ENCODE measurements around the gene SH3RF3. TPM values are rescaled to one million over a fixed set of nuclear protein-coding genes. Genes with fewer than 3 reads are reported as not detected.

SH3RF3 gene
- total RNA-seq, 1 donor from 2014 or later, result 7.9 TPM

DNA sequence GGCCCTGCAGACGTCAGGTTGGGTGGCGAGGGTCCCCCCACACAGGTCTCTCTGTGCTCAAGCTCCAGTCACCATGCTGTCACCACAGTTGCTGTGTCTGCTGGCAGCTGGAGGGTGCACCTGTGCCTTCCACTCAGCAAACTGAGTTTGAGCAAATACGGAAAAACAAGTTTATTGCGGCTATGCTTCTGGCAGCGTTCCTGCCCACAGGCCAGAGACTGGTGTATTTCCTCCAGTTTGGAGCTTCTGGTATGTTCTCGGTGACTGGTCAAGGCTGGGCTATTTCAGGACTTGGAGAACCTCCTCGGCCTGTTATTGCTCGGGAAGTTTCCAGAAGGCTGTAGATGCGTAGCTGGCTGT, 352.2 kb downstream of the SH3RF3 start:
- H3K36me3 ChIP-seq, result no peaks in the 10 kb centered on the region
- DNase-seq, result no peak
- TF ChIP-seq CTCF (IDR thresholded peaks at IDR 0.05; ENCODE audit: borderline replicate concordance), result no peak
- intact Hi-C loops (cut with micrococcal nuclease), result no loop called here
- no peak overlapping the region for H3K27ac ChIP-seq (replicated peaks)
- H3K9me3 ChIP-seq (replicated peaks), result no peaks in the 10 kb centered on the region
- H3K4me1 ChIP-seq, result peaks cover 55% of the 10 kb centered on the region
- no peak overlapping the region for H3K4me3 ChIP-seq
- H3K27me3 ChIP-seq (ENCODE audit: low read depth), result no peaks in the 10 kb centered on the region

- H3K27me3 ChIP-seq (ENCODE audit: low read depth), result no peaks in the 10 kb centered on the region
- intact Hi-C loops (cut with micrococcal nuclease), result no loop called here
- no peak for DNase-seq
Measured at GRCh38 chr2:109481599-109481998, 352.6 kb downstream of the SH3RF3 start.

GRCh38 chr2:109482361-109482861, 353.4 kb downstream of the SH3RF3 start:
- intact Hi-C loops (cut with micrococcal nuclease), result no loop called here
- no peaks in the 10 kb centered on the region for H3K36me3 ChIP-seq
- H3K4me3 ChIP-seq, result peak overlapping the region; percentile 22
- TF ChIP-seq CTCF (IDR thresholded peaks at IDR 0.05; ENCODE audit: borderline replicate concordance), result no peak
- peak overlapping the region; percentile 83 for H3K27ac ChIP-seq (replicated peaks)
- peaks cover 55% of the 10 kb centered on the region for H3K4me1 ChIP-seq
- no peak for DNase-seq
- no peaks in the 10 kb centered on the region for H3K9me3 ChIP-seq (replicated peaks)
- no peaks in the 10 kb centered on the region for H3K27me3 ChIP-seq (ENCODE audit: low read depth)

More at GRCh38 chr2:109481599-109481998, 352.6 kb downstream of the SH3RF3 start:
- TF ChIP-seq CTCF (IDR thresholded peaks at IDR 0.05; ENCODE audit: borderline replicate concordance), result no peak
- Histone ChIP-seq H3K4me1 (peaks cover 55% of the 10 kb centered on the region), H3K27ac (replicated peaks) (peak overlapping the region; percentile 83), H3K9me3 (replicated peaks) (no peaks in the 10 kb centered on the region), H3K4me3 (no peak overlapping the region), H3K36me3 (no peaks in the 10 kb centered on the region)

DNA sequence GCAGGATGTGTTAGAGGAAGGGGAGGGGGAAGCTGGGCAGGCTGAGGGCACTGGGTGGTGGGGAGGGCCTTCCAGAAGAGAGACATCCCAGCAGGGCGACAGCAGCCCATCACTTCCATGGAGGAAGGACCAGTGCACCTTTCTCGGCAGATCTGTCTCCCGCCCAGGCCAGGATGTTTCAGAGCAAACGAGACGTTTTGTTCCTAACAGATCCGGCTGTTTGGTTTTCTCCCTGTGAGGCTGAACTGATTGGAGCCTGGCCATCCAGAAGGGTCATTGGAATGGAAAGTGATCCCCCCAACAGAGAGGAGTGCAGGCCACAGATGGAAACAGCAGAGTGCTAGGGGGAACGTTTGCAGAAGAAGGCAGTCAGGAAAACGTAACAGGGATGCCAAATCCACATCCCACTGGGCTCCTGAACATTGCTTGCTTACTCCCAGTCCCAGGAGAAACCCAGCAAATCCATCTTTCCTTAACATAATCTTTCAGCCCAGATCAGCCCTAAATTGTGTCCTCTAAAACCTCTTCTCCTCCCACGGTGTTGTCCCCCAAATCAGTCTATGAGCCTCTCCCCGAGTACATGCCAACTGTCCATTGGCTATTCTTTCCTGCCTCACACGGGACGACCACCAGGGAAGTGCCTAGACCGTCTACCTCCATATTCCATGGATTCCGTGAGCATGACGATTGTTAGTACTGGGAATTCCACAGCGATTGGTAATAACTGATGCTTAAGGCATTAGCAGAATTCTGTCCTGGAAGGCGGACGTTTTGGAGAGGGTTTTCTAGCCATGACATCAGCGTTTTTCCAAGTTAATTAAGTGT, 357.9 kb downstream of the SH3RF3 start:
- Histone ChIP-seq H3K4me3 (no peak overlapping the region), H3K27me3 (ENCODE audit: low read depth) (no peaks in the 10 kb centered on the region), H3K4me1 (peaks cover 23% of the 10 kb centered on the region), H3K9me3 (replicated peaks) (no peaks in the 10 kb centered on the region), H3K27ac (replicated peaks) (no peak overlapping the region), H3K36me3 (peaks cover 3% of the 10 kb centered on the region)
- DNase-seq, result no peak
- no peak for TF ChIP-seq CTCF (IDR thresholded peaks at IDR 0.05; ENCODE audit: borderline replicate concordance)
- intact Hi-C loops (cut with micrococcal nuclease), result no loop called here

DNA sequence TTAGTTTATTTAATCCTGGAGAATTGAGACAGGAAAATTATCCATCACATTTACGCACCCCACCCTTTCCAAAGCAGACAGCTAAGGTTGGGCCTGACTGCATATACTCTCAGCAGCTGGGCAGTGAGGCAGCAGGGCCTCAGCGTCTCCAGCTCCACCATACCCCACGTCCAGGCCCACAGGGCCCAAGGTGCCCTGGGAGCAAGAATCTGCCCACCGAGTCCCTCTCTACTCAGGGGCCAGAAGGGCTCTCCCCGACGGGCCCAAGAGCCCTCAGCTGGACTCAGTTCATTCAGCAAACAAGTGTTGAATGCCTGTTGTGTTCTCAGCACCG, 358.5 kb downstream of the SH3RF3 start:
- intact Hi-C loops (cut with micrococcal nuclease), result no loop called here
- no peak for DNase-seq

More for the DNA sequence above, 358.5 kb downstream of the SH3RF3 start:
- H3K4me3 ChIP-seq, result no peak overlapping the region
- no peak for TF ChIP-seq CTCF (IDR thresholded peaks at IDR 0.05; ENCODE audit: borderline replicate concordance)
- H3K4me1 ChIP-seq, result peaks cover 17% of the 10 kb centered on the region
- no peaks in the 10 kb centered on the region for H3K9me3 ChIP-seq (replicated peaks)
- no peaks in the 10 kb centered on the region for H3K27me3 ChIP-seq (ENCODE audit: low read depth)
- H3K27ac ChIP-seq (replicated peaks), result no peak overlapping the region
- peaks cover 6% of the 10 kb centered on the region for H3K36me3 ChIP-seq

All from left ventricle myocardium inferior (tissue), 1 donor.